HG03558 (cell line): Measurements from ENCODE around the gene ABCB9.
"Not testable (repeated sequence)": the region's sequence is repeated elsewhere in the genome, so short reads cannot be mapped to it uniquely, and the experiment has no call there.

Experiments used
- ATAC-seq: cut with Tn5 transposase; IDR thresholded peaks from one replicate; pipeline ENCODE4 v1.9.1; 2021; ENCODE audit warnings: moderate number of reproducible peaks; ENCODE audit not compliant: unreplicated experiment; ENCODE audit errors: extremely low read depth

Gene ABCB9

GRCh38 chr12:122905258-122905657, 61.0 kb downstream of the ABCB9 start:
- ATAC-seq, result not testable (repeated sequence)

DNA sequence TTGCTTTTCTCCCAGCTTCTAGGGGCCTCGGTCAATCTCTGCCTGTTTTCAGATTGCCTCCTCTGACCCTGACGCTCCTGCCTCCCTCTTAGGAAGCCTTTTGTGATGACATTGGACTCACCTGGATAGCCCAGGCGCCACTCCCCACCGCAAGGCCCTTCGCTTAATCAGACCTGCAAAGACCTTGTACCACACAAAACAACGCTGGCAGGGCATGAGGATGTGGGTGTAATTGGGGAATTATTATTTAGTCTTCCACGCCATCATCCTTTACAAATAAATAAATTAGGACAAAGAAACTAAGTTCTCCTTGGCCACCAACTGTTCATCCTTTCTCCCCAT, 62.6 kb downstream of the ABCB9 start:
- no peak for ATAC-seq

DNA sequence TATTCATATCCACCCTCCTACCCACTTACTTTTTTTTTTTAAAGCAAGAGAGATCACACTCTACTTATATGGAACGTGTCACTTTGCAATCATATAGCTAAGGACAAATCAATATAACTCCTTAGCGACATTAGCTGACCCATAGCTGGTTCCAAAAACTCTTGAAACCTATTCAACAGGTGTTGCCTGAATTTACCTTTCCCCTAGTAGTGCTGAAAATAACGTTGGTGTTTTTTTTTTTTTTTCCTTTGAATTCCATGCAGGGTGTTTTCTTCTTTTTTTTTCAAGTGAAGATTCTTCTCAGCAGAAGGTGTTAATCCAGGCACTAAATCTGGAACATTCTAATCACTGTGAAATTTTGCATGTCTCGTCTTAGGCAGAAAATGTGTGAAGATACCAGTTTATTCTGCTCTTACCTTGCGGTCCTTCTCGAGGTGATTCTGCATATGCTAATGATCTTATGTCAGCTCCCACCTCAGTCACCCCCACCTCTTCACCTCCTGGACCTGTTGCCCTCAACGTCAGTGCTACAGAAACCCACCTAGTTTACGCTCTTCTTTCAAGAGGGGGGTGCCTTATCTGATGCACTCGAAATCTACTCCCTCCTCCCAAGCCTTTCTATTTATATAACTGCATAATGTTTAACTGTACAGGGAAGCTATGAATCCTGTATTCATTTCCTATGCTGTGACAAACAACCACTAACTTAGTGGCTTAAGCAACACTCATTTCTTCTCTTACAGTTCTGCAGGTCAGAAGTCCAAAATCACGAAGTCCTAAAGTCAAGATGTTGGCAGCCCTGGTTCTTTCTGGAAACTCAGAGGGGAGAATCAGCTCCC, 63.2 kb downstream of the ABCB9 start:
- no peak for ATAC-seq

- ATAC-seq, result no peak
Observed at GRCh38 chr12:122899887-122900286, 66.4 kb downstream of the ABCB9 start.

DNA sequence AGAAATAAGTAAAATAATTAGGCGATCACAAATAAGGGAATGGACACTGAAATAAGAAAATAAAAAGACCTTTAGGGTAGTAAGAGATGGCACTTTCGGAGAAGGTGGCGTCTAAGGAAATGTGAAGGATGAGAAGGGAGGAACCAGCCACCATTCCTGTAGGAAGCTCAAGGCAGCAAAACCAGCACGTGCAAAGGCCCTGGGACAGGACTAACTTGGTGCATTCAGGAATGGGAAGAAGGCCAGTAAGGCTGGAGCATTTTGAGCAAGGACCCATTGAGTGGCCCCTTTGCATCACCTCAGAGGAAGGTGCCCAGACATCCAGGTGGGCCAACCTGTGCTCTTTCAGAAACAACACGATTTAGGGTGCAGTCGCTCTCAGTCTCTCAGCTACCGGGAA, 69.6 kb downstream of the ABCB9 start:
- no peak for ATAC-seq

DNA sequence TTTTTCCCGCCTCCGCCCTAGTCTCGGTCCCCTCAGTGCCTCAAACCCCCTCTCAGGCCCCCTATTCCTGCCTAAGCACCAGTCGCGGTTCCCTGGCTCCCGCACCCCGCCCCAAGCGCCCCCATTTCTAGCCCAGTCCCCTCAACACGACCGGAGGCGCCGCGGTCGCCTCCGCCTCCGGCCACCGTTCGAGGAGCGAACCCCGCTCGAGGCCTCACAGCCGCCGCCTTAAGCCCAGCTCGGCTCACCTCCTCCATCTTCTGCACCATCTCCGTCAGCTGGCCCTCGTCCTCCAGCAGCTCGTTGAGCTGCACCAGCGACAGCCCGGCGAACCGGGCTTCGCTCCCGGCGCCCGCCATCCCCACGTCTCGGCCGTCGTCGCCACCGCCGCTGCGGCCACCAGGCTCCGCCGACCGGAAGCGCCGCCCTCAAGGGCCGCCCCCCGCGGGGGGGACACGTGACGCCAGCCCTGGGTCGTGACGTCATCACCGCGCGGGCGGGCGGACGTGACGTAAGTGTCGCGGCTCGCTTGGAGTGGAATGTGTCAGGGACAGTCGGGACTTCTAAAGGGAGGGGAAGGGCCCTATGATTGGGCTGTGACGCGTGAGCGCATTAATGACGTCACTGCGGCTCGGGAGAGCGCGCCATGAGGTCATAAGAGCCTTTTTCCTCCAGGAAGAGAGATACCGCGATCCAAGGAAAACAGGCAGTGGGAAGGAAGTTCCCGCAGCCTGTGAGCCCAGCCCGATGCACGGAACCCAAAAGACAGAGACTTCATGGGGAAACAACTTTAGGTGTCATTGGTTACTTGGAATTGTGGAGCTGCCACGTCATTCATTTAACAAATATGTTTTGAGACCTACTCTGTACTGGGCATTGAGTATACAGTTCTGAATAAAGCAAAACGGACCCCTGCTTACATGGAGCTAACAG, 70.3 kb downstream of the ABCB9 start, which contains the start of gene VPS37B:
Gene VPS37B (minus strand): TSS at position 421 of the 933 bp plus-strand sequence. CDS start 62 bp downstream, at position 359.
- ATAC-seq, result no peak

DNA sequence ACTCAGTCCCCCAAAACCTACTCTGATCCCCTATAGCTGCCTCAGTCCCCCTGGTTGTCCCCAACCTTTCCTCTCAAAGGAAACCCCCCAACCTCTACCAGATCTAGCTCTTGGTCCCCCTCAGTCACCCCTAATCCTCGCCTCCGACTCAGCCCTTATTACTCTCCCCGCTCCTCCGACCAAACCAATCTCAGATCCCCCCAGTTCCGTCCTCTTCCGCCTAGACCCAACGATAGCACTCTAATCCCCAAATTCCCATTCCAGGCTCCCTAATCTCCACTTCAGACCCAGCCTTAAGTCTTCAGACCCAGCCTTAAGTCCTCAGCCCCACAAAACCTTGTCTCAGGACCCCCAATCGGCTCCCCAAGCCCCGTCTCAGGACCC, 71.0 kb downstream of the ABCB9 start:
- no peak for ATAC-seq

DNA sequence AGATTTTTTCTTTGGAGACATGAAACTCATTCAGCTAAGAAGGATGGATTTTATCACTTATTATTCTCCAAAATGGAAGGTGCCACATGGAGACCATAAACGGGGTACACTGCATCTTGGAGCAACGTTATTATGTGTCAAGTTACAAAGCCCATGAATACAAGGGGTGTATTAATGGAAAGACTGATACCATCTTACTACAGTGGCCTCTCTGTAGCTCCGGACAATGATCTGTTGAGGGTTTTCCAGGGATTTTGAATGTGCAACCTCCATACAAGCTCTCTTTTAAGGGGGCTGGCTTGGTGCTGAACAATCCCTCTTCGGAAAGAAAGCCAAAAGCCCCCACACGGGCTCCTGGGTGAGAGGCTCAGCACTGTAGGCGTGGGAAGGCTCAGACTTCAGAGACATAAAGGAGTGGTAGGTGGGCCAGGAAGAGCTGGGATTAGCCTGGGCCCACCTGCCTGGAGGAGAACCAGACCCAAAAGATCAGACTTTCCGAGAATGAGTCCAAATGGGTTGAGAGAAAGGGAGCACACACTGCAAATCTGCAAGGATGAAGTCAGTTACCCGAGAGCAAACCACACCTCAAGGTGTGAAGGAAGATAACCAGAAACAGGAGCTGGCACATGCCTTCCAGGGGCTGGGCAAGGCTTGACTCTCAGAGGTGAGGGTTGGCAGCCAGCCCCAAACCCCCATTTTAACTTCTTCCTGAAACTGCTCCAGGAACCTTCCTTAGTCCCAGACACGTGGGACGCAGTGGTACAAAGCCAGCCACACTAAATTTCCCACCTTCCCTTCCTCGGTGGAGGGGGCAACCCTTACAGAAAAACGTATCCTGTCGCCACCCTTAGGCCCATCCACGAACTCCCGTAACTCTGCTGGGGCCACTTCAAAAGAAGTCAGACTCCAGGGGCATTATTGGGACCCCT, 71.8 kb downstream of the ABCB9 start:
- no peak for ATAC-seq

- no peak for ATAC-seq
Observed at GRCh38 chr12:122893208-122894153, 72.8 kb downstream of the ABCB9 start.

DNA sequence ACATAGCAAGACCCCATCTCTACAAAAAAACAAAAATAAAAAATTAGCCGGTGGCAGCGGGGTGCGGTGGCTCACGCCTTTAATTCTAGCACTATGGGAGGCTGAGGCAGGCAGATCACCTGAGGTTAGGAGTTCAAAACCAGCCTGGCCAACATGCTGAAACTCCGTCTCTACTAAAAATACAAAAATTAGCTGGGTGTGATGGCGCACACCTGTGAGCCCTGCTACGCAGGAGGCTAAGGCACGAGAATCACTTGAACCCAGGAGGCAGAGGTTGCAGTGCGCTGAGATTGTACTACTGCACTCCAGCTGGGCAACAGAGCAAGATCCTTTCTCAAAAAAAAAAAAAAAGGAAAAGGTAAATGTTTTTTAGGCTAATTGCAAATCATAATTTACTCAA, 73.5 kb downstream of the ABCB9 start:
- ATAC-seq, result not testable (repeated sequence)

- no peak for ATAC-seq
Observed at GRCh38 chr12:122891661-122892525, 74.4 kb downstream of the ABCB9 start.

GRCh38 chr12:122889761-122890520, 76.3 kb downstream of the ABCB9 start:
- ATAC-seq, result no peak

DNA sequence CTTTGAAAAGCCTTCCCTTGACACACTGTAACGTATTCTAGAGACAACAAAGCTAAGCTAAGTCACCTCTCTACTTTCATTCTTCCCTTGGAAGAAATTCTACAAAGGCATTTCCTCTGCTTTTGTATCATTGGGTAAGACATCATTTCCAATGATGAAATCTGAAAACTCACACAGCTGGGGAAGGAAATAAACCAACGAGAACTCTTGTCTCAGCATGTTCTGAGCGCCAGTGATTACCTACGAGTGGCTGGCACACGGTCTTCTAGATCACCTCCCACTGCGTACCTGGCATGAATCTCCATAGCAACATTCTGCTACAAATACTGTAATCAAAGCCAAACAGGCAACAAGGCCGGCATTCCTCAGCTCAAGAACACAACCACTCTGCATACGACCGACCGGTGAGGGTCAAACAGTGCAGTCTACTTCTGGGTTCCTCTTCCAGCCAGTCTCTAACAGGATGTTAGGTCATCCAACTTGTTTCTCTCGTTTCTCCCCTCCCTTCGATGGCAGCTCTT, 78.0 kb downstream of the ABCB9 start:
- no peak for ATAC-seq

GRCh38 chr12:122887819-122888212, 78.4 kb downstream of the ABCB9 start:
- ATAC-seq, result no peak

DNA sequence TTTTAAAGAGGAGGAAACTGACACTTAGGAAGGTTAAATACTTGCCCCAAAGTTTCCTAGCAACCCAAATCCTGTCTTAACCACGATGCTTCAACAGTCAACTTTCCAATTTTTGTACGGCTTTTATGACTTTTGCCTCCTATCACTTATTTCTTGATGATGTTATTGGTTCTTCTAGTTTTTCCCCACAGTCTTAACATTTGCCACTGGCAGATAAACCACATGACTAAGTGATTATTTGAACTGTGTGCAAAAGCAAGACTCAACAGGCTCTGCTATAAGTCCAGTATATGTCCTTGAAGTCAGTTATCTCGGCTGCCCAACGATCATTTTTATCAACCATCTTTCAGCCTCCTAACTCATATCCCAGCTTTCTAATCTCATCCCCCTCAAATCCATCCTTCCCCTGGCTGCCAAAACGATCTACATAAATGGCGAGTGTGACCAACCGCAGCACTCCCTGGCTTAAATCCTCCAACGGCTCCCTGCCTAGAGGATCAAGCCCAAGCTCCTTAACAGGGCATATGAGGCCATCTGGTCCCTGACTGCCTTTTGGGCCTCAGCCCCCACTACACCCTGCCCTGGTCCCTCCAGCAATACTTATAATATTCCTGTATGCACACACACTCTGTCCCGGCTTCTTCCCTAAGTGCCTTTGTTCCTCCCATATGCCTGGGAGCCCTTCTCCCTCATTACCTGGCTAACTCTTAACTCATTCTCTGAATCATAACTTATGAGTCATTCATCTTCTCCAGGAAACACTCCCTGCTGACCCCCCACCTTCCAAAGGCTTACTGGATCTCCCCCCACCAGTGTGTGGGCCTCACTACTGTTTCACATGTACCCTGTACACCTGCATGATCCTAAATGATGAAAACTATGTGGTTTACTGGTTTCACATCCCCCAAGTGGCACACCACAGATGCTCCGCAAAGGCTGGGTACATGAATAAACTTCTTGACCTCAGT, 79.1 kb downstream of the ABCB9 start:
- ATAC-seq, result peak; percentile 36

DNA sequence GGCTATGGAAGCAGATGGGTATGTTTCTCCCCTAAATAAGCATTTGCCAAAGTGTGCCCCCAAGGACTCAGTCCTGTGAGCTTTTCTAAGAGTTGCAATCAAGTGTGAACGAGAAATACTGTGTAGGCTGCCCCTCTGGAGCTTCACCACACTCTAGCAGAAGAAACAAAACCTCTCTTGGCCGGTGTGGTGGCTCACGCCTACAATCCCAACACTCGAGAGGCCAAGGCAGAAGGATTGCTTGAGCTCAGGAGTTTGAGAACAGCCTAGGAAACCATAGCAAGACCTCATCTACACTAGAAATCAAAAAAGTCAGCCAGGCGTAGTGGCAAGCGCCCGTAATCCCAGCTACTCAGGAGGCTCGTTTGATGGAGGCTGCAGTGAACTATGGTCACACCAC, 80.1 kb downstream of the ABCB9 start:
- ATAC-seq, result no peak
